Measurements from ENCODE around the gene ZNF581.

DNA sequence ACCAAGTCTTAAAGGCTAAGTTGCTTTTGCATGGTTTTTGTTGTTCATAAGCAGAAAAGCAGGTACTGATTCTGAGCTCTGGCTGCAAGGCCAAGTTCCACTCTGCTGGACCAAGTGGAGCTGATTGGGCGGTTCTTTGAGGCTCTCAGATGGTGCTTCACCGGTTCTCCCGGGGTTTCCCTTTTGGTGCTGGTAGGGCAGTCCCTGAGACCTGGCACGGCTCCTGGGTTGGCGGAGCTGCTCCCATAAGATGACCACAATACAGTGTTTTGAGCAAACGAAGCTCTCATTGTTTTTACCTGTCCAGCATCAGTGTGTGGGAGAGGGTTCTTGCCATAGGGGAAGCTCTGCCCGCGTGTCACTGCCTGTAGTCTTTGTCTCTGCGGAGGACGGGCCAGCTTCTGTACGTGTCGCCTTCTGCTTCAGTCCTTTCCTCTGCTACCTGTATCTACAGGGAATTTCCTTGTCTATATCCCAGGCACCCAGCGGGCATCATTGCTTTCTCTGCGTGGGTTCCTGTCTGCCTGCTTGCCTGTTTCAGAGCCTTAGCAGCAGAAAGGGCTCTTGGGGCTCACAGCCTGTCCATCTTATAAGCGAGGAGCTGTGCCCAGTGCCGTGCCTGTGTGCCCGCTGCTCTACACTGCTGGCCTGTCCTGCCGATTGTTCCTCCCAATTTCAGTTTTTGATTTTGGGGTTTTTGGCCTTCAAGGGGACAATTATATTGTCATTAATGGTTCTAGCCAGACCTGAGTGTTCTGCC is 13.7 kb downstream of the ZNF581 start:
- no peak for TF ChIP-seq EZH2 (IDR thresholded peaks at IDR 0.05; ENCODE audit: insufficient read depth, low read length)
- TF ChIP-seq, protein P1, sequence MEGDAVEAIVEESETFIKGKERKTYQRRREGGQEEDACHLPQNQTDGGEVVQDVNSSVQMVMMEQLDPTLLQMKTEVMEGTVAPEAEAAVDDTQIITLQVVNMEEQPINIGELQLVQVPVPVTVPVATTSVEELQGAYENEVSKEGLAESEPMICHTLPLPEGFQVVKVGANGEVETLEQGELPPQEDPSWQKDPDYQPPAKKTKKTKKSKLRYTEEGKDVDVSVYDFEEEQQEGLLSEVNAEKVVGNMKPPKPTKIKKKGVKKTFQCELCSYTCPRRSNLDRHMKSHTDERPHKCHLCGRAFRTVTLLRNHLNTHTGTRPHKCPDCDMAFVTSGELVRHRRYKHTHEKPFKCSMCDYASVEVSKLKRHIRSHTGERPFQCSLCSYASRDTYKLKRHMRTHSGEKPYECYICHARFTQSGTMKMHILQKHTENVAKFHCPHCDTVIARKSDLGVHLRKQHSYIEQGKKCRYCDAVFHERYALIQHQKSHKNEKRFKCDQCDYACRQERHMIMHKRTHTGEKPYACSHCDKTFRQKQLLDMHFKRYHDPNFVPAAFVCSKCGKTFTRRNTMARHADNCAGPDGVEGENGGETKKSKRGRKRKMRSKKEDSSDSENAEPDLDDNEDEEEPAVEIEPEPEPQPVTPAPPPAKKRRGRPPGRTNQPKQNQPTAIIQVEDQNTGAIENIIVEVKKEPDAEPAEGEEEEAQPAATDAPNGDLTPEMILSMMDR (IDR thresholded peaks at IDR 0.05; ENCODE audit: insufficient read depth, low read depth, low read length): no peak
